Stimulated activated memory B cell treated with anti-CD40 and anti-IgM and Interleukin-4, amounts not matched to agents 10 μg/mL and 1 μg/mL and 100 μg/mL, for 72 hours (primary cell): Measurements from ENCODE around the gene MAN1A1.
A peak's percentile ranks its signal among the peaks of the same experiment; 100 is the strongest.

Source experiments
- ATAC-seq: fragments of 150-1000 bp; cut with Tn5 transposase; 2 replicates; pipeline ENCODE4 v1.10.0; 2021
- H3K27ac Mint-ChIP-seq: one replicate; pipeline ENCODE4 v1.8.0; 2022; ENCODE audit warnings: mild to moderate bottlenecking, mixed read lengths
- H3K27me3 Mint-ChIP-seq: one replicate; pipeline ENCODE4 v1.8.0; 2022; ENCODE audit warnings: mixed read lengths
- H3K36me3 Mint-ChIP-seq: one replicate; pipeline ENCODE4 v1.8.0; 2022; ENCODE audit warnings: mixed read lengths
- H3K4me1 Mint-ChIP-seq: one replicate; pipeline ENCODE4 v1.8.0; 2022; ENCODE audit warnings: mixed read lengths
- H3K4me3 Mint-ChIP-seq: one replicate; pipeline ENCODE4 v1.8.0; 2022; ENCODE audit warnings: mild to moderate bottlenecking, moderate library complexity, mixed read lengths
- H3K9me3 Mint-ChIP-seq: one replicate; pipeline ENCODE4 v1.8.0; 2022; ENCODE audit warnings: mixed read lengths

MAN1A1 gene

GRCh38 chr6:119323931-119324330 is 25.6 kb downstream of the MAN1A1 start:
- H3K4me3 Mint-ChIP-seq = no peak overlapping the region
- peaks cover 31% of the 10 kb centered on the region for H3K36me3 Mint-ChIP-seq
- no peaks in the 10 kb centered on the region for H3K27me3 Mint-ChIP-seq
- no peak for ATAC-seq
- no peak overlapping the region for H3K27ac Mint-ChIP-seq
- H3K9me3 Mint-ChIP-seq = no peaks in the 10 kb centered on the region
- H3K4me1 Mint-ChIP-seq = peaks cover 4% of the 10 kb centered on the region

GRCh38 chr6:119323478-119323877 is 26.1 kb downstream of the MAN1A1 start:
- peaks cover 4% of the 10 kb centered on the region for H3K4me1 Mint-ChIP-seq
- no peak overlapping the region for H3K27ac Mint-ChIP-seq
- no peak for ATAC-seq
- no peaks in the 10 kb centered on the region for H3K9me3 Mint-ChIP-seq
- peaks cover 29% of the 10 kb centered on the region for H3K36me3 Mint-ChIP-seq
- H3K4me3 Mint-ChIP-seq = no peak overlapping the region
- H3K27me3 Mint-ChIP-seq = no peaks in the 10 kb centered on the region

GRCh38 chr6:119322715-119323350 is 26.7 kb downstream of the MAN1A1 start:
- no peaks in the 10 kb centered on the region for H3K27me3 Mint-ChIP-seq
- H3K4me1 Mint-ChIP-seq = peaks cover 4% of the 10 kb centered on the region
- no peaks in the 10 kb centered on the region for H3K9me3 Mint-ChIP-seq
- no peak overlapping the region for H3K4me3 Mint-ChIP-seq
- H3K36me3 Mint-ChIP-seq = peaks cover 23% of the 10 kb centered on the region
- no peak overlapping the region for H3K27ac Mint-ChIP-seq
- no peak for ATAC-seq

GRCh38 chr6:119322034-119322433 is 27.5 kb downstream of the MAN1A1 start:
- no peak overlapping the region for H3K4me3 Mint-ChIP-seq
- H3K36me3 Mint-ChIP-seq = peaks cover 21% of the 10 kb centered on the region
- no peaks in the 10 kb centered on the region for H3K27me3 Mint-ChIP-seq
- no peak overlapping the region for H3K27ac Mint-ChIP-seq
- no peak for ATAC-seq
- H3K9me3 Mint-ChIP-seq = no peaks in the 10 kb centered on the region
- H3K4me1 Mint-ChIP-seq = peaks cover 4% of the 10 kb centered on the region

GRCh38 chr6:119319694-119320093 is 29.9 kb downstream of the MAN1A1 start:
- H3K4me1 Mint-ChIP-seq = peaks cover 11% of the 10 kb centered on the region
- no peaks in the 10 kb centered on the region for H3K9me3 Mint-ChIP-seq
- H3K27me3 Mint-ChIP-seq = no peaks in the 10 kb centered on the region
- H3K36me3 Mint-ChIP-seq = peaks cover 9% of the 10 kb centered on the region
- no peak overlapping the region for H3K27ac Mint-ChIP-seq
- no peak overlapping the region for H3K4me3 Mint-ChIP-seq
- ATAC-seq = no peak

GRCh38 chr6:119318730-119319129 is 30.8 kb downstream of the MAN1A1 start:
- Mint-ChIP-seq H3K27ac (no peak overlapping the region), H3K36me3 (peaks cover 8% of the 10 kb centered on the region), H3K4me1 (peaks cover 20% of the 10 kb centered on the region)

GRCh38 chr6:119318176-119318575 is 31.4 kb downstream of the MAN1A1 start:
- no peak for ATAC-seq
- H3K4me1 Mint-ChIP-seq = peaks cover 26% of the 10 kb centered on the region
- H3K9me3 Mint-ChIP-seq = no peaks in the 10 kb centered on the region
- H3K27ac Mint-ChIP-seq = no peak overlapping the region
- no peak overlapping the region for H3K4me3 Mint-ChIP-seq
- peaks cover 3% of the 10 kb centered on the region for H3K36me3 Mint-ChIP-seq
- no peaks in the 10 kb centered on the region for H3K27me3 Mint-ChIP-seq

More at GRCh38 chr6:119318730-119319129, 30.8 kb downstream of the MAN1A1 start:
- H3K27me3 Mint-ChIP-seq = no peaks in the 10 kb centered on the region
- H3K4me3 Mint-ChIP-seq = no peak overlapping the region
- ATAC-seq = no peak
- no peaks in the 10 kb centered on the region for H3K9me3 Mint-ChIP-seq

- H3K27me3 Mint-ChIP-seq = no peaks in the 10 kb centered on the region
- H3K4me1 Mint-ChIP-seq = peaks cover 32% of the 10 kb centered on the region
- no peaks in the 10 kb centered on the region for H3K9me3 Mint-ChIP-seq
- ATAC-seq = no peak
- no peak overlapping the region for H3K27ac Mint-ChIP-seq
- H3K36me3 Mint-ChIP-seq = no peaks in the 10 kb centered on the region
- no peak overlapping the region for H3K4me3 Mint-ChIP-seq
These were observed 32.6 kb downstream of the MAN1A1 start for GRCh38 chr6:119317007-119317406.

- no peaks in the 10 kb centered on the region for H3K9me3 Mint-ChIP-seq
- peaks cover 32% of the 10 kb centered on the region for H3K4me1 Mint-ChIP-seq
- no peaks in the 10 kb centered on the region for H3K27me3 Mint-ChIP-seq
- ATAC-seq = peak; percentile 73
- peak overlapping the region; percentile 83 for H3K27ac Mint-ChIP-seq
- no peaks in the 10 kb centered on the region for H3K36me3 Mint-ChIP-seq
- H3K4me3 Mint-ChIP-seq = peak overlapping the region; percentile 53
These were observed 34.7 kb downstream of the MAN1A1 start for GRCh38 chr6:119314885-119315272.

- Mint-ChIP-seq H3K27me3 (no peaks in the 10 kb centered on the region), H3K4me1 (peaks cover 32% of the 10 kb centered on the region), H3K27ac (peak overlapping the region; percentile 83), H3K4me3 (peak overlapping the region; percentile 53), H3K9me3 (no peaks in the 10 kb centered on the region), H3K36me3 (no peaks in the 10 kb centered on the region)
- ATAC-seq = peak; percentile 81
These were observed 35.4 kb downstream of the MAN1A1 start for GRCh38 chr6:119313937-119314884.

- Mint-ChIP-seq H3K4me3 (no peak overlapping the region), H3K27ac (peak overlapping the region; percentile 83), H3K9me3 (no peaks in the 10 kb centered on the region), H3K36me3 (no peaks in the 10 kb centered on the region), H3K4me1 (peaks cover 32% of the 10 kb centered on the region), H3K27me3 (no peaks in the 10 kb centered on the region)
- peak; percentile 70 for ATAC-seq
These were observed 36.7 kb downstream of the MAN1A1 start for GRCh38 chr6:119312875-119313338.

GRCh38 chr6:119312441-119312840 is 37.1 kb downstream of the MAN1A1 start:
- H3K36me3 Mint-ChIP-seq = no peaks in the 10 kb centered on the region
- peaks cover 32% of the 10 kb centered on the region for H3K4me1 Mint-ChIP-seq
- ATAC-seq = no peak
- no peaks in the 10 kb centered on the region for H3K9me3 Mint-ChIP-seq
- peak overlapping the region; percentile 83 for H3K27ac Mint-ChIP-seq
- no peak overlapping the region for H3K4me3 Mint-ChIP-seq
- no peaks in the 10 kb centered on the region for H3K27me3 Mint-ChIP-seq

- H3K27me3 Mint-ChIP-seq = no peaks in the 10 kb centered on the region
- H3K36me3 Mint-ChIP-seq = no peaks in the 10 kb centered on the region
- H3K27ac Mint-ChIP-seq = peak overlapping the region; percentile 83
- peaks cover 32% of the 10 kb centered on the region for H3K4me1 Mint-ChIP-seq
- ATAC-seq = no peak
- no peak overlapping the region for H3K4me3 Mint-ChIP-seq
- no peaks in the 10 kb centered on the region for H3K9me3 Mint-ChIP-seq
These were observed 37.9 kb downstream of the MAN1A1 start for GRCh38 chr6:119311514-119312142.

- no peak overlapping the region for H3K4me3 Mint-ChIP-seq
- ATAC-seq = no peak
- peaks cover 30% of the 10 kb centered on the region for H3K4me1 Mint-ChIP-seq
- H3K27me3 Mint-ChIP-seq = no peaks in the 10 kb centered on the region
- no peaks in the 10 kb centered on the region for H3K9me3 Mint-ChIP-seq
- peaks cover 2% of the 10 kb centered on the region for H3K36me3 Mint-ChIP-seq
- H3K27ac Mint-ChIP-seq = no peak overlapping the region
These were observed 39.0 kb downstream of the MAN1A1 start for GRCh38 chr6:119310486-119311036.
